ENCODE measurements around the gene THAP10. TPM values are rescaled to one million over a fixed set of nuclear protein-coding genes. Genes with fewer than 3 reads are reported as not detected.

THAP10 gene
- total and polyA plus RNA-seq, 2 experiments from 2014 or later: 2.1 to 3.0 TPM

DNA sequence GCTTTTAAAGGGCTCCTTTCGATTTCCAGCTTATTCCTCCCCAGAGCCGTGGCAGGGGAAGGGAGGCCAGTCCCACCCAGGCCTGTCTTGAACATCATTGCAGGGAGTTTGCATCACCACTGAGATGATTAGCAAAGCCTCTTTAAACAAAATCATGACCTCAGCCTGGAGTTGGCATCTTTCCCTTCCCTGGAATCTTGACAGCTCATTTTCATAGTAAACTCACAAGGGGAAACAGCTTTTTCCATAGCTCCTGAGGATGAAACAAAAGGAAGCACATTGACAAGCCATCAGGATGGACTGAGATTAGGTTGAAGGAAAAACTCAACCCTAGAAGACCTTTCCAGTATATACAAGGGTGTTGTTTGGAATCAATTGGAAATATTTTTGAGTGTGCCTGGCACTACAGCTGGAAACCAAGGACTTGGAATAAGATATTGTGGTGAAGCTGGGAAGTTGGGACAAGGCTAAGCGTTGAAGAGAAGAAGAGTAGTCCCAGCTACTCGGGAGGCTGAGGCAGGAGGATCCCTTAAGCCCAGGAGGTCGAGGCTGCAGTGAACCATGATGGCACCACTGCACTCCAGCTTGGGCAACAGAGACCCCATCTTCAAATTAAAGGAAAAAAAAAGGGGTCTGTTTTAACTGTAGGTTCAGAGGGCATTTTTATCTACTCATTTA lies 35.2 kb downstream of the THAP10 start:
- Histone ChIP-seq H3K36me3 (replicated peaks; ENCODE audit: insufficient read depth, low read depth) (no peaks in the 10 kb centered on the region), H4K20me1 (ENCODE audit: insufficient read depth, poor library complexity, severe bottlenecking) (no peaks in the 10 kb centered on the region), H3K4me3 (no peak overlapping the region), H3K9me3 (ENCODE audit: low read depth) (no peaks in the 10 kb centered on the region), H2AFZ (no peak overlapping the region), H3K4me1 (ENCODE audit: insufficient read depth) (peaks cover 15% of the 10 kb centered on the region), H3K79me2 (peaks cover 10% of the 10 kb centered on the region), H3K9me2 (replicated peaks; ENCODE audit: insufficient read depth) (no peaks in the 10 kb centered on the region), H3K27me3 (no peaks in the 10 kb centered on the region), H3K4me2 (peak overlapping the region; percentile 34), H3K27ac (peak overlapping the region; percentile 72)
- peak; percentile 74 for DNase-seq (ENCODE audit: low spot score)
- 80% methylated on average over 5 of the region's 5 CpGs for WGBS (ENCODE audit: low lambda C conversion rate, missing lambda C conversion rate)
- TF ChIP-seq EZH2 (IDR thresholded peaks at IDR 0.05; ENCODE audit: borderline replicate concordance) (no peak), EZH2phosphoT487 (IDR thresholded peaks at IDR 0.05; ENCODE audit: low read depth, severe bottlenecking, unreplicated experiment) (no peak)
- TF ChIP-seq, protein P1, sequence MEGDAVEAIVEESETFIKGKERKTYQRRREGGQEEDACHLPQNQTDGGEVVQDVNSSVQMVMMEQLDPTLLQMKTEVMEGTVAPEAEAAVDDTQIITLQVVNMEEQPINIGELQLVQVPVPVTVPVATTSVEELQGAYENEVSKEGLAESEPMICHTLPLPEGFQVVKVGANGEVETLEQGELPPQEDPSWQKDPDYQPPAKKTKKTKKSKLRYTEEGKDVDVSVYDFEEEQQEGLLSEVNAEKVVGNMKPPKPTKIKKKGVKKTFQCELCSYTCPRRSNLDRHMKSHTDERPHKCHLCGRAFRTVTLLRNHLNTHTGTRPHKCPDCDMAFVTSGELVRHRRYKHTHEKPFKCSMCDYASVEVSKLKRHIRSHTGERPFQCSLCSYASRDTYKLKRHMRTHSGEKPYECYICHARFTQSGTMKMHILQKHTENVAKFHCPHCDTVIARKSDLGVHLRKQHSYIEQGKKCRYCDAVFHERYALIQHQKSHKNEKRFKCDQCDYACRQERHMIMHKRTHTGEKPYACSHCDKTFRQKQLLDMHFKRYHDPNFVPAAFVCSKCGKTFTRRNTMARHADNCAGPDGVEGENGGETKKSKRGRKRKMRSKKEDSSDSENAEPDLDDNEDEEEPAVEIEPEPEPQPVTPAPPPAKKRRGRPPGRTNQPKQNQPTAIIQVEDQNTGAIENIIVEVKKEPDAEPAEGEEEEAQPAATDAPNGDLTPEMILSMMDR (IDR thresholded peaks at IDR 0.05; ENCODE audit: poor library complexity): no peak

DNA sequence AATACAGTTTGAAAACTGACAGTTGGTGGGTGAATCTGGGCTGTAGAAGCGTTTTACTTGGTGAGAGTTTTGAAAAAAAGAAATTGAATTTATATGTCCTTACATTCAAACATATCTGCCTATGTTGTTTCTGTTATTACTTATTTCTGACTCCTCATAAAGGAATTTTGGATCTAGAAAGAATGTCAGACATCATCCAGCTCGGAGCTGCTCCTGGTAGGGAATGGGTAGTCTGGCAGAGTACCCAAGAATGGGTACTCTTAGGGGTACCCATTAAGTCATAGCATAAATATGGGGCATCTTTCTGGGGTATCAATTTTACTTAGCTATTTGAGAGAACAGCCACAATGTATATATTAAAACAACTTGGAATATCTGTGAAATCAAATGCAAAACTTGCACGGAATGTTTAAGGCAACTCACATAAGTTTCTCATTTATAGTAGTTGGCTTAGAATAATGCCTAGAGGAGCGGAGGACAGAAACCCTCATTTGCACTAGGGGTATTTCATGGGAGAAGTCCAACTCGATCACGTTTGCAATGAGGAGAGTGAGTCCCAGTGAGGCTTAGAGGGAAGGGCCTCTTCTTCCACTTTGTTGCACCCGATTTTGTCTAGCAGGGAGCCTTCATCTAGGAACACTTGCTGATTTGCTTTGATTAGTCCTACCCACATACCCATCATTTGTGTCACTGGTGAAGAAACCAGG lies 35.9 kb downstream of the THAP10 start:
- no peak for DNase-seq (ENCODE audit: low spot score)
- no peak for TF ChIP-seq EZH2 (IDR thresholded peaks at IDR 0.05; ENCODE audit: borderline replicate concordance)
- Histone ChIP-seq H4K20me1 (ENCODE audit: insufficient read depth, poor library complexity, severe bottlenecking) (no peaks in the 10 kb centered on the region), H3K27me3 (no peaks in the 10 kb centered on the region), H3K27ac (peak overlapping the region; percentile 70), H2AFZ (no peak overlapping the region), H3K79me2 (peaks cover 17% of the 10 kb centered on the region), H3K4me2 (peak overlapping the region; percentile 34), H3K4me3 (no peak overlapping the region), H3K4me1 (ENCODE audit: insufficient read depth) (peaks cover 15% of the 10 kb centered on the region), H3K9me2 (replicated peaks; ENCODE audit: insufficient read depth) (no peaks in the 10 kb centered on the region), H3K36me3 (replicated peaks; ENCODE audit: insufficient read depth, low read depth) (no peaks in the 10 kb centered on the region), H3K9me3 (ENCODE audit: low read depth) (no peaks in the 10 kb centered on the region)
- 78% methylated on average over 7 of the region's 7 CpGs for WGBS (ENCODE audit: low lambda C conversion rate, missing lambda C conversion rate)

DNA sequence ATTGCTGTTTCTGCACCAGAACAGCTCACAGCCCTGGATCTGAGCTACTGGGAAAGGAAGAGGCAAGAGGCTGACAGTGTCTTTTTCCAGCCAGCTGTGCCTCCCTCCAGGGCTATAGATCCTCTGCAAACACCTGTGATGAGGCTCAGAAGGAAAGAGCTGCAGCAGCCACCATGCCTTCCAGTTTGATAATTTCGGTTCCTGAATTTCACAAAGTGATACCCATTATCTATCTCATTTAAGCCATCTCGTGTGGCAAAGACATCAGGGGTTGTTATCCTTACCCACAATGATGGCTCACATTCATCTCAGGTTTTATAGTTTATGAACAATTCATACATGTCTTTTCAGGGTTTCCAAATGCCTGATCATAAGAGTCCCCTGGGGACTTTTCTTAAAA lies 36.5 kb downstream of the THAP10 start:
- no peaks in the 10 kb centered on the region for H3K9me3 ChIP-seq (ENCODE audit: low read depth)
- no peak overlapping the region for H3K4me2 ChIP-seq
- H3K36me3 ChIP-seq (replicated peaks; ENCODE audit: insufficient read depth, low read depth): no peaks in the 10 kb centered on the region
- H3K79me2 ChIP-seq: peaks cover 22% of the 10 kb centered on the region
- H3K4me1 ChIP-seq (ENCODE audit: insufficient read depth): peaks cover 15% of the 10 kb centered on the region
- H3K4me3 ChIP-seq: no peak overlapping the region
- no peaks in the 10 kb centered on the region for H3K27me3 ChIP-seq
- TF ChIP-seq, protein P1 (IDR thresholded peaks at IDR 0.05; ENCODE audit: poor library complexity): no peak
- TF ChIP-seq EZH2phosphoT487 (IDR thresholded peaks at IDR 0.05; ENCODE audit: low read depth, severe bottlenecking, unreplicated experiment): no peak
- DNase-seq (ENCODE audit: low spot score): no peak
- no peaks in the 10 kb centered on the region for H3K9me2 ChIP-seq (replicated peaks; ENCODE audit: insufficient read depth)
- peak overlapping the region; percentile 70 for H3K27ac ChIP-seq
- H2AFZ ChIP-seq: no peak overlapping the region
- 80% methylated on average over 2 of the region's 2 CpGs for WGBS (ENCODE audit: low lambda C conversion rate, missing lambda C conversion rate)
- no peaks in the 10 kb centered on the region for H4K20me1 ChIP-seq (ENCODE audit: insufficient read depth, poor library complexity, severe bottlenecking)

DNA sequence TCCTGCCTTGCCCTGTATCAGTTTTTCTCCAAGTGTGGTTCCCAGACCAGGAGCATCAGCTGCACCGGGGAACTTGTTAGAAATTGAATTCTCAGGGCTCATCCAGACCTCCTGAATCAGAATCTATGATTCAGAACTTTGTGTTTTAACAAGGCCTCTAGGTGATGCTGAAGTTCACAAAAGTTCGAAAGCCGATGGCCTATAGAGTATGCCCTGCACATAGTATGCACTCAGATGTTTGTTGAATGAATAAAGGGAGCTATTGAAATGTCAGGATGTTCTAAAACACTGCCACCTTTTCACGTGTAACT lies 37.6 kb downstream of the THAP10 start:
- H3K79me2 ChIP-seq: peaks cover 31% of the 10 kb centered on the region
- H3K9me3 ChIP-seq (ENCODE audit: low read depth): no peaks in the 10 kb centered on the region
- no peak for DNase-seq (ENCODE audit: low spot score)
- 55% methylated on average over 4 of the region's 4 CpGs for WGBS (ENCODE audit: low lambda C conversion rate, missing lambda C conversion rate)
- H3K36me3 ChIP-seq (replicated peaks; ENCODE audit: insufficient read depth, low read depth): no peaks in the 10 kb centered on the region
- H4K20me1 ChIP-seq (ENCODE audit: insufficient read depth, poor library complexity, severe bottlenecking): no peaks in the 10 kb centered on the region
- no peaks in the 10 kb centered on the region for H3K9me2 ChIP-seq (replicated peaks; ENCODE audit: insufficient read depth)
- peak overlapping the region; percentile 97 for H3K27ac ChIP-seq
- peak overlapping the region; percentile 91 for H2AFZ ChIP-seq
- H3K4me3 ChIP-seq: peak overlapping the region; percentile 81
- no peaks in the 10 kb centered on the region for H3K27me3 ChIP-seq
- TF ChIP-seq, protein P1 (IDR thresholded peaks at IDR 0.05; ENCODE audit: poor library complexity): no peak
- TF ChIP-seq EZH2phosphoT487 (IDR thresholded peaks at IDR 0.05; ENCODE audit: low read depth, severe bottlenecking, unreplicated experiment): no peak
- TF ChIP-seq EZH2 (IDR thresholded peaks at IDR 0.05; ENCODE audit: borderline replicate concordance): no peak
- peaks cover 15% of the 10 kb centered on the region for H3K4me1 ChIP-seq (ENCODE audit: insufficient read depth)
- peak overlapping the region; percentile 93 for H3K4me2 ChIP-seq
